ENCODE data around the gene THRAP3. TPM values are rescaled to one million over a fixed set of nuclear protein-coding genes. Genes with fewer than 3 reads are reported as not detected.
"Not testable (repeated sequence)": the region's sequence is repeated elsewhere in the genome, so short reads cannot be mapped to it uniquely, and the experiment has no call there.

The THRAP3 gene, protein sequence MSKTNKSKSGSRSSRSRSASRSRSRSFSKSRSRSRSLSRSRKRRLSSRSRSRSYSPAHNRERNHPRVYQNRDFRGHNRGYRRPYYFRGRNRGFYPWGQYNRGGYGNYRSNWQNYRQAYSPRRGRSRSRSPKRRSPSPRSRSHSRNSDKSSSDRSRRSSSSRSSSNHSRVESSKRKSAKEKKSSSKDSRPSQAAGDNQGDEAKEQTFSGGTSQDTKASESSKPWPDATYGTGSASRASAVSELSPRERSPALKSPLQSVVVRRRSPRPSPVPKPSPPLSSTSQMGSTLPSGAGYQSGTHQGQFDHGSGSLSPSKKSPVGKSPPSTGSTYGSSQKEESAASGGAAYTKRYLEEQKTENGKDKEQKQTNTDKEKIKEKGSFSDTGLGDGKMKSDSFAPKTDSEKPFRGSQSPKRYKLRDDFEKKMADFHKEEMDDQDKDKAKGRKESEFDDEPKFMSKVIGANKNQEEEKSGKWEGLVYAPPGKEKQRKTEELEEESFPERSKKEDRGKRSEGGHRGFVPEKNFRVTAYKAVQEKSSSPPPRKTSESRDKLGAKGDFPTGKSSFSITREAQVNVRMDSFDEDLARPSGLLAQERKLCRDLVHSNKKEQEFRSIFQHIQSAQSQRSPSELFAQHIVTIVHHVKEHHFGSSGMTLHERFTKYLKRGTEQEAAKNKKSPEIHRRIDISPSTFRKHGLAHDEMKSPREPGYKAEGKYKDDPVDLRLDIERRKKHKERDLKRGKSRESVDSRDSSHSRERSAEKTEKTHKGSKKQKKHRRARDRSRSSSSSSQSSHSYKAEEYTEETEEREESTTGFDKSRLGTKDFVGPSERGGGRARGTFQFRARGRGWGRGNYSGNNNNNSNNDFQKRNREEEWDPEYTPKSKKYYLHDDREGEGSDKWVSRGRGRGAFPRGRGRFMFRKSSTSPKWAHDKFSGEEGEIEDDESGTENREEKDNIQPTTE
- total RNA-seq = 72.0 TPM

DNA sequence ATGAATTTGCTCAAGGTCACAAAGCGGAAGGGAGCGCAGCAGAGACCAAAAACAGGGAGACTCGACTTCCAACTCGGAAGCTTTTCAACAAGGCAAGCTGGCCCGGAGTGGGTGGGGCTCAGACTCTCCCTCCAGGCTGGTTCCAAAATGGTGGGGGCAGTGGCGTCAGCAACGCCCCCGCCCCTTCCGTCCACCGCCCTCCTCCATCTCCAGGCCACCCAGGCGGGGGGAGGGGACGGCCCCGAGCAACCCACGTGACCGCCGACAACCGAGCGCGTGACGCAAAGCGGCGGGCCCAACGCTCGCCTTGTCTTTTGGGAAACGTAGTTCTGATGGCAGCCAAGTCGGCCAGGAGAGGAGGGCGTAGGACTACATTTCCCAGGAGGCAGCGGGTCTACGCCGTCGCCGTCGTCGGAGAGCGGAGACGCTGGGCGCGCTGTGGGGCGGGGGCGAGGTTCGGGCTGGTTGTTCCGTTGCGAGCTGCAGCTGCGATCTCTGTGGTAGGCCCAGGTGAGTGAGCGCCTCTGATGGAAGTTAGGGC lies at the start of gene THRAP3:
Gene THRAP3, plus strand, starts transcription at position 448 of the 541 bp plus-strand sequence. CDS start 58,121 bp downstream, outside the sequence.
- ATAC-seq = peak; percentile 98

DNA sequence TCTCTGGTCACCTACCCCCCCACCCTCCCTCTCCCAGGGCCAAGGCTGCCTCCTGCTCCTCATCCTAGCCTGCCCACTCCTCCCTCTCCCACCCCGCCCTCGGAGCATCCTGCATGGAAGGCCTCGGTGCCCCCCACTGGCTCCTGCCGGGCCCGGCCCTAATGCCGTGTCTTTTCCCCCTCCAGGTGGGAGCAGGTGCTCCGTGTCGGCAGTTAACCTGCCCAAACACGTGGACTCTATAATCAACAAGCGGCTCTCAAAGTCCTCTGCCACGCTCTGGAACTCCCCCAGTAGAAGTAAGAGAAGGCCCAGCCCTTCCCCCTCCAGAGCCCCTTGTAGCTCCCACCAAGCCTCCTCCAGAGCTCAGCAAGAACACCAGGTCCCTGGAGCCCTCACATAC lies 49.5 kb upstream of the THRAP3 start:
- no peak for ATAC-seq

DNA sequence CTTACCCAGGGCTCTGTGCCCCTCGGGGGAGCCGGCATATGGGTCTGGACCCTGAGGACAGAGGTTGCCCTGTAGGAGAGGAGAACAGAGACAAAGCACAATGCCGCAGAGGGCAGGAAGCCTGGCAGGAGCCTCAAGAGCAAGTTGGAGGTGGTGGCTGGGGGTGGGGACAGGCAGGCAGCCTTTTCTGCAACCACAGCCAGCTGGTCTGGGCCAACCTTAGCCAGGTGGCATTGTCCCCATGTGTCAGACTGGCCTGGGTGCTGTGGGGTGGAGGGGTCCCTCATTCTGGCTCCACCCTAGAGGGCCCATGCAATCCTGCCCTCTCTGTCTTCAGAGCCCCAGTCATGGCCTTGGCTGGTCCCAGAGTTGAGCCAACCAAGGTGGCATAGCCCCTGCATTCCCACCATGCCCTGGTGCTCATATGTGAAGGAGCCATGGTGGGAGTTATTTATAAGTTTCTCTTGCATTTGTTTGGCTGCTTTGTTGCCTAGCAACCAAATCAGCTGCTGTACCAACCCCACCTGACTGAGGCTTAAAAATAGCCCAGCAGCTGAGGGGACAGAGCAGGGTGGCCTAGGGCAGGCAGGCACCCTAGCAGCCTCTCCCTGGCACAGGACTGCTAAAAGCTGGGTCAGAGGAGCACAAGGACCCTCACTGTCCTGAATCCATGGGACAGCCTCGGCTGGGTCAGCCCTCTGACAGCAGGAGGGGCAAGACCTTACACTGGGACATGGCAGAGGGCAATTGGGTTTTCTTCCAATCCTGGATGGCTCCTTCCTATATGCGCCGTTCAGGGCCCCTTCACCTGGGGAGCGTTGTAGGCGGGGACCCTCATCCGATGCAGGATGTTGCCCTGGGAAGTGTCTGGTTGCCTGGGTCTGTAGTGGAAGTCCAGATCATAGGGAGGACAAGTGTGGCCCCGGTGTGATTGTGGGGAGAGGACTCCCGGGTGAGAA lies 48.8 kb upstream of the THRAP3 start:
- no peak for ATAC-seq

DNA sequence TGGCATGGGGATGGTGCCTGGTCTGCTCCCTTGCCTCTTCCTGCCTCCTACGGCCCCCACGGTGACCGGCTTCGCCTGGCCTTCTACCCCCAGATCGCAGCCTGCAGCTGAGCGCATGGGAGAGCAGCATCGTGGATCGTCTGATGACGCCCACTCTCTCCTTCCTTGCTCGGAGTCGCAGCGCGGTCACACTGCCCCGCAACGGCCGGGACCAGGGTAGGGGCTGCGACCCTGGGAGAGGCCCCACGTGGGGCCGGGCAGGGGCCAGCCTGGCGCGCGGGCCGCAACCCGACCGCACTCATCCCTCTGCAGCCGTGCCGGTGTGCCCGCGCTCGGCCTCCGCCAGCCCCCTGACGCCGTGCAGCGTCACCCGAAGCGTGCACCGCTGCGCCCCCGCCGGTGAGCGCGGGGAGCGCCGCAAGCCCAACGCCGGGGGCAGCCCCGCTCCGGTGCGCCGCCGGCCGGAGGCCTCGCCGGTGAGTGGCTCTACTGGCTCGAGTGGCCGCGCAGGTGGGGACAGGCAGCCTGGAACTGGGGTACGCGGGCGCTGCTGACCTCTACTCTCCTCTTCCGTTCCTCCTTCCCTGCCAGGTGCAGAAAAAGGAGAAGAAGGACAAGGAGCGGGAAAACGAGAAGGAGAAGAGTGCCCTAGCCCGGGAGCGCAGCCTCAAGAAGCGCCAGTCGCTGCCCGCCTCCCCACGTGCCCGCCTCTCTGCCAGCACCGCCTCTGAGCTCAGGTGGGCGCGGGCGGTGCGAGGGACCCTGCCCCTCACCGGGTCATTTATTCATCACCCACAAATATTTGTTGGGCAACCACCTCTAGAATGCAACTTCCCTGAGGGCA lies 47.9 kb upstream of the THRAP3 start:
- ATAC-seq = no peak

DNA sequence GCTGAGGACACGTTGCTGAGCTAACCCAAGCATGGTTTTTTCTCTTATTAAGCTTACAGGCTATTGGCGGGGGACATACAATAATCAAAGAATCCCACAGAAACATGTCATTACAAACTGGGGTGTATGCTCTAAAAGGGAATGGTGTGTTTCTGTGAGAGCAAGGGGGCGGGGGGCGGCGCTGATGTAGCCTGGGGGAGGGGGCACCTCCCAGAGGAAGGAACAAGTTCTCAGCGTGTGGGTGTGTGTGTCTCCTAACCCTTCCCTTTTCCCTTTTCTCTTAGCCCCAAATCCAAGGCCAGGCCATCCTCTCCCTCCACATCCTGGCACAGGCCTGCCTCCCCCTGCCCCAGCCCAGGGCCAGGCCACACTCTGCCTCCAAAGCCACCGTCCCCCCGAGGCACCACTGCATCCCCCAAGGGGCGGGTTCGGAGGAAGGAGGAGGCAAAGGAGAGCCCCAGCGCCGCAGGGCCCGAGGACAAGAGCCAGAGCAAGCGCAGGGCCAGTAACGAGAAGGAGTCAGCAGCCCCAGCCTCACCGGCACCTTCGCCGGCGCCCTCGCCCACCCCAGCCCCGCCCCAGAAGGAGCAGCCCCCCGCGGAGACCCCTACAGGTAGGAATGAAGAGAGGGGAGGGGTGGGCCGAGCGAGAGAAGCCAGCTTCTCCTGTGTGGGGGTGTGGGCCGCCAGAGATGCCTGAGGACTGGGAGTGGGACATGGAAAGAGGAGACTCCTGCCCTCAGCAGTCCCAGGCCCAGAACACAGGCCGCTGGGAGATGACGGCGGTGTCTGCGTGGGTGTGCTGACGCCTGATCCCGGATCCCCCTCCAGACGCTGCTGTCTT lies 46.4 kb upstream of the THRAP3 start:
- no peak for ATAC-seq

DNA sequence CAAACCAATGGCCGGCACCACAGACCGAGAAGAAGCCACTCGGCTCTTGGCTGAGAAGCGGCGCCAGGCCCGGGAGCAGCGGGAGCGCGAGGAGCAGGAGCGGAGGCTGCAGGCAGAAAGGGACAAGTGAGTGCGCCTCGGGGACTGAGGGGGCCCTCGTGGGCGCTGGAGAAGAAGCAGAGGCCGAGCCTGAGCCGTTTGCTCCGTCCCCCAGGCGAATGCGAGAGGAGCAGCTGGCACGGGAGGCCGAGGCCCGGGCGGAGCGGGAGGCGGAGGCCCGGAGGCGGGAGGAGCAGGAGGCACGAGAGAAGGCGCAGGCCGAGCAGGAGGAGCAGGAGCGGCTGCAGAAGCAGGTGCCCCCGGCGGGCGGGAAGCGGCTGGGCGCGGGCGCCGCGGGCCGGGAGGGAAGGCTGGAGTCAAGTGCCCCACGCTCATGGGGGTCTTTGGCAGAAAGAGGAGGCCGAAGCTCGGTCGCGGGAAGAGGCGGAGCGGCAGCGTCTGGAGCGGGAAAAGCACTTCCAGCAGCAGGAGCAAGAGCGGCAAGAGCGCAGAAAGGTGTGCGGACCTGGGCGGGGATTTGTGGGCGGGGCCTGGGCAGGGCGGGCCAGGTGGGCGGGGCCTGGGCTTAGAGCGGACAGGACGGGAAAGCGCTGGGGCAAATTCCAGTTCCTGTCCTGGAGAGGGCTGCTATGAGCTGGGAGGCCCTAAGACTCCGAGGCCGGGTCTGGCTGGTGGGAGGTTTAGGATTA lies 45.6 kb upstream of the THRAP3 start:
- ATAC-seq = no peak

DNA sequence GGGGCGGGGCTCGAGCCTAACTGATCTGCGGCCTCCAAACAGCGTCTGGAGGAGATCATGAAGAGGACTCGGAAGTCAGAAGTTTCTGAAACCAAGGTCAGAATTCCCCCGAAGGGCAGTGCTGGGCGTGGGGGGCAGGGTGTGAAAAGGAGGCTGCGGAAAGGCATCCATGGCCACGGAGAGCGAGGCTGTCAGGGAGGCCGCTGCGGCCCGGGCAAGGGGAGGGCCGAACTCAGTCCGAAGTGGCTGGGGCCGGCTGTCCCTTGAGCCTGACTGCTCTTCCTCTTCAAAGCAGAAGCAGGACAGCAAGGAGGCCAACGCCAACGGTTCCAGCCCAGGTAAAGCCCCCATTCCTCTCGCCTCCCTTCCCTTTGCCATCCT lies 45.0 kb upstream of the THRAP3 start:
- ATAC-seq = no peak

DNA sequence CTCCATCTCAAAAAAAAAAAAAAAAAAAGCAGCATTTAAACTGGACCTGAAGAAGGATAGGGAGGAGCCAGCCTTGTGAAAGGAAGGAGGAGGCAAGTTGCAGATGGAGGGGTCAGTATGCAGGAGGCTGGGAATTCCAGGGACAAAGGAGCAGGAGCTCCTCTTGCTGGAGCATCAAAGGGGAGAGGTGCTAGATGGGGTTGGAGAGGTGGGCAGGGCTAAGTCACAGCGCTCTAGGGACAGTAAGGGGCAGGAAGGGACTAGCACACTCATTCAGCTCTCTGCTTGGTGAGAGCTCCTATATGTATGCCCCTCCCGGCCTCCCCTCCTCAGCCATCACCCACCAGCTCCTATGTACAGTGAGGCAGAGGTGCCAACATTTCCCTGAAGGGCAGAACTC lies 41.5 kb upstream of the THRAP3 start:
- ATAC-seq = peak; percentile 27

DNA sequence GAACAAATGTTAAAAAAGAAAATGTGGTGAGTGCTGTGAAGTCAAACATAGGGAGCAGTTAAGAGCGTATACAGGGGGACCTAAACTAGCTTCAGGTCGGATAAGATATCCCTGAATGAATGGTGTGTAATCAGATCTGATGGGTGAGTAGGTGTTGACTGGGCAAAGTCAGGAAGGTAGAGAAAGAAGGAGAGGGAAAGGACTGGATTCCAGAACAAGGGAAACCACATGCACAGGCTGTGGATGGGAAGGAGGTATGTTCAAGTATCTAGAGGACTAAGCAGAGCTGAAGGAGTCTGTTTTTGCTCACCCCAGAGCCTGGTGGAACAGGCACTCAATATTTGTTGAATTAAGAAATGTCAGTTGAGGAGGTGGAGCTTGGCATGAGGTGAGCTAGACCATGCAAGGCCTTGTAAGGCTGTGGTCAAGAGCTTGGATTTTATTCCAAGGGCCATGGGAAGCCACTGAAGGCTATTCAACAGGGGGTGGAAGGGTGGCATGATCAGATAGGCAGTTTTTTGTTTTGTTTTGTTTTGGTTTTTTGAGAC lies 40.9 kb upstream of the THRAP3 start:
- ATAC-seq = no peak

DNA sequence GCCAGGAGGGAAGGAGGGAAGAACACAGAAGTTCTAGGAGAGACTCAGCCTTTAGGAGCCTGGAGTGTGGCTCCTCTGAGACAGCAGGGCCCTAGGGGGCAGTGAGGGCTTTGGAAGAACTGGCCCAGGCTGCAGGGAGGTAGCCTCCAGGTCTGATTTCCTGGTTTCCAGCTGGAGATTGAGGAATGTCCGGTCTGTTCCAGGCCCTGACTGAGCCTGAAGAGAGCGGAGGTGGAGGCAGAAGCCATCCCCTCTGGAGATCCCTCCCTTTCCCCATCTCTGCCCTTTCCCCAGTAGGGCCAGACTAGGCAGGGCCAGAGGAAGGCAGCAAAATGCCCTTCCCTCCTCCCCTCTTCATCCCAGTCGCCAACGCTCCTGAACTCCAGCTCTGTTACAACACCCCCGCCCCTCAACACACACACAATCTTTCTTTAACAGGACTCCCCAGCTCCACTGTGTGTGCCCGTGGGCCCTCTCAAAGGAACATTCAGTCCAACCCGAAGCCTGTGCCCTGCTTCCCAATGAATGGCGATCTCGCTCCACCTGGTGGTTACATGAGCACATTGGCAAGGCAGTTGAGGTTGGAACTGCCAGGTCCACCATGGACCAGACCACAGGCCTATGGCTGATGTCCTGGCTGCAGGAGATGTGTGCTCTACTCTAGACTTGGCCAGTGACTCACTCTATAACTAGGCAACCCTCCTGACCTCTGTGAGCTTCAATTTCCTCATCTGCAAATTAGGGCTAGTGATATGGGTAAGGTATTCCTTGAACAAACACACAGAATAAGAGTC lies 36.2 kb upstream of the THRAP3 start:
- peak; percentile 94 for ATAC-seq

DNA sequence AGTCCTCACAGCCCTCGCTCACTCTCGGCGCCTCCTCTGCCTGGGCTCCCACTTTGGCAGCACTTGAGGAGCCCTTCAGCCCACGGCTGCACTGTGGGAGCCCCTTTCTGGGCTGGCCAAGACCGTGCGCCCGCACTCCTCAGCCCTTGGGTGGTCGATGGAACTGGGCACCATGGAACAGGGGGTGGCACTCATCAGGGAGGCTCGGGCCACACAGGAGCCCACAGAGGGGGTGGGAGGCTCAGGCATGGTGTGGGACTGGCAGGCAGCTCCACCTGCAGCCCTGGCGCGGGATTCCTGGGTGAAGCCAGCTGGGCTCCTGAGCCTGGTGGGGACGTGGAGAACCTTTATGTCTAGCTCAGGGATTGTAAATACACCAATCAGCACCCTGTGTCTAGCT lies 27.4 kb upstream of the THRAP3 start:
- not testable (repeated sequence) for ATAC-seq

DNA sequence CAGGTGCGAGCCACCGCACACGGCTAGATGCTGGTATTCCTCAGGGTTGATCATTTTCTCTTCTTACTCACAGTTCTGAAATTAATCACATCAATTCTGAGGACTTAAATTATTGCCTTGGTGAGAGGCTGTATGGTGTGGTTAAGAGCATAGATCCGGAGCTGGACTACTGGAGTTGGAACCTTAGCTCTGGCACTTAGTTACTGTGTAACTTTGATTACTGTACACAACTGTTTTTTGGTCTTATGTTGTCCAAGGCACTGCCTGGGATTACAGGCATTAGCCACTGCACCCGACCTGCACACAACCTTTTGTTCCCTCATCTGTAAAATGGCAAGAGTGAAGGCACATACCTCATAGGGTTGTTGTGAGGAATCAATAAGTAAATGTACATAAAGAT lies 25.6 kb upstream of the THRAP3 start:
- ATAC-seq = no peak

DNA sequence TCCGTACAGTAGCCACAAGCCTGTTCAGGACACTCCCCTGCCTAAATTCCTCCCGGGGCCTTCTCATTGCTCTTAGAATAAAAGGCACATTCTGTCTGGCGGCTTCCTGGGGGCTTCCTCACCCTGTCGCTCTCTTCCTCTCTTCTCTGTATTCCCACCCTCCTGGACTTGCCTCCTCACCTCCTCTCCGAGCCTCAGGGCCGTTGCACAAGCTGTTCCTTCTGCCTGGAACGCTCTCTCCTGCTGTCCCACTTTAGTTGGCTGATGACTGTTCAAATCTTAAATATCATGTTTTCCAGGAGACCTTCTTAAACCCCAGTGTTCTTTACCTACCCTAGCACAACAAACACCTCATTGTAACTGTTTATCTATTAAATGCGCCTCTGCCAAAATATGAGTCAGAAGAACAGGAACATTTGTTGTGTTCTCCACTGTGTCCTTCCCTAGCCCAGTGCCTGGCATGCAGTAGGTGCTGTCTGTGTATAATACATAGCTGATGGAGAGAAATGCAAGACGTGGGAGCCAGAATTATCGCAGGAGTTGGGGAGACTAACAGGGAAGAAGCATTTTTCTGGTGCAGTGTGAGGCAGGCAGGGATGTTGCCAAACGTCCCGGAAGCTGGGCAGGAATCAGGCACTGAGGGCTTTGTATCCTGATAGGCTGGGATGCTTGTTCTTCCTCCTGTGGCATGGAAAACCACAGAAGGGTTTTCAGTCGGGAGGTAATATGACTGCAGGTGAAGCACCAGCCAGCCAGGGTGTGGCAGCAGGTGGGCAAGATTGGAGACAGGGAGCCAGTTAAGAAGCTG lies 24.1 kb upstream of the THRAP3 start:
- peak; percentile 57 for ATAC-seq

DNA sequence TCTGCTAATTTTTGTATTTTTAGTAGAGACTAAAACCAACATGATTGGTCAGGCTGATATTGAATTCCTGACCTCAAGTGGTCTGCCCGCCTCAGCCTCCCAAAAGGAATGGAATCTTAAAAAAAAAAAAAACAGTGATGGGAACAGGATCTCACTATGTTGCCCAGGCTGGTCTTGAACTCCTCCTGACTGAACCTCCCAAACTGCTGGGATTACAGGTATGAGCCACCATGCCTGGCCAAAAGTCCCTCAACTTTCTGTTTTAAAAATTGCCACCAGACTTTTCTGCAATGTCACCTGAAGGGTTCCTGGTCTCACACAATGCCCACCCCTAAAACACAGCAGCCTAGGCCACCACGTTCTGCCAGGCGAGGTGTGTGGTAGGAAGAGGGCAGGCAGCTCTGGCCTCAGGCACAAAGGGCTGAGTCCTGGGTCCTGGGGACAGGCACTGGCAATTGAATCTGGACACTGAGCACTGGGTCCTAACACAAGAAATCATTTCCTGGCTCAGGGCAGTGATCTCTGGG lies 21.2 kb upstream of the THRAP3 start:
- peak; percentile 19 for ATAC-seq

DNA sequence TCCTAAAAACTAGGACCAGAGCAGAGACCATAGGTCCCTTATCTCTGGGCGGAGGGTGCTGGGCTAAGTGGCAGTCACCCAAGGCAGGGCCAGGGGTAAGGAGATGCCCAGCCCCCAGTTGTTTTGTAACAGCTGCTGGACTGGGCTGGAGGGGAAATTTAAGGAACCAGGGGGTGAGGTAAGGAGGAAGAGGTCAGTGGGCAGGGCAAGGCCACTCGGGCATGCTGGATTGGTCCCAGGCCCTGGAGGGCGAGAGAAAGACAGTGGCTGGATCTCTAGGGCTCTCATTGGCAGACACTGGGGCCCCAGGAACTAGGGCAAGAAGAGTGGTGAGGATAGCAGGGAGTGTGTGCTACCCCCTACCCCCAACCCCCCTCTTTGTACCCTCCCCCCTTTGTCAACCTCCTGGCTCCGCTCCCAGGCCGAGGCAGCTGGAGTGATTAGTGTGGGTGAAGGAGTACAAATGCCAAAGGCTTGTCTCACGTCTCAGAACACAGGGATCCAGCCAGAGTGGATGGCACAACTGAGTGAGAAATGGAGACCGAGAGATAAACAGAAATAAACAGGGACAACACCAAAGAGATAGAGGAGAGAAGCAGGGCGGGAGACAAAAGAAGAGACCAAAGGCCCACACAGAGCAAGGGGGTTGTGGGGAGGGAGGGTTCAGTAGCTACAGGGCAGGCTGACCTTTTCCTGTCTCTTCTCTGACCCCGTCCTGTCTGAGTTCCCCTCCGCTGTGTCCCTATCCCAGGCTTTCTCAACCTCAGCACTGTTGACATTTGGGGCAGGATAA lies 20.5 kb upstream of the THRAP3 start:
- ATAC-seq = peak; percentile 21

DNA sequence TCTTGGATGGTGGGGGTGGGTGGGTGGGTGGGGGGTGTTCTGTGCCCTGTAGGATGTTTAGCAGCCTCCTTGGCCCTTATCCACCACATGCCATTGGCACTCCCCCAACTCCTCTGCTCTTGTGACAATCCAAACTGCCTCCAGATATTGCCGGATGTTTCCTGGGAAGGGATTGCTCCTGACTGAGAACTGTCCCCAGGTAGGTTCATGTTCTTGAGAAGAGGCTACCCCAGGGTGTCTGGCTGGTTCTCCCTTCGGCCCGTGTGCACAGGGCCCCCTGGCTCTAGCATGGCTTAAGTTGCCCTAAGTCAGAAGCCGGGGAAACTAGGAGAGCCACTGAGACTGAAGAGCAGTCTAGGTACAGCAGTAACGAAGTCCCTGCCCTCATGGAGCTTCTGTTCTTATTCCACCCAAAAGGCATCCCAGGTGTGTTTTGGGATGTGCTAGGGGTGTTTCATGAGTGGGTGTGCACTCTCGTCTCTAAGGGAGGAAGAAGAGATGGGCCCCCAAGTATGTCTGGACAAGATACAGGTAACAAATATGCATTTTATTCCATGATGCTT lies 19.8 kb upstream of the THRAP3 start:
- no peak for ATAC-seq

Measured in esophagus mucosa (tissue), 1 donor.